Liver (tissue), 9 donors: ENCODE results near the gene ANKMY2. TPM values are rescaled to one million over a fixed set of nuclear protein-coding genes. Genes with fewer than 3 reads are reported as not detected.
A peak's percentile ranks its signal among the peaks of the same experiment; 100 is the strongest.

Experiments used
- DNase-seq: peaks from one replicate; pipeline ENCODE4 v3.0.0-alpha.2; 2017; ENCODE audit warnings: low spot score
- H3K27ac ChIP-seq, 2 donors: one replicate each; pipeline ENCODE4 v1.7.0; 2013; ENCODE audit warnings: inconsistent platforms in 2 of 2, low read length in 2 of 2, control low read depth in 1 of 2, low read depth in 1 of 2, mild to moderate bottlenecking in 1 of 2
- H3K27me3 ChIP-seq, 4 donors: one replicate each; pipeline versions ENCODE4 v1.6.1 to v1.7.0; 2013; ENCODE audit warnings: low read length in 3 of 4, inconsistent platforms in 1 of 4, mild to moderate bottlenecking in 1 of 4, moderate library complexity in 1 of 4; ENCODE audit not compliant: control insufficient read depth in 4 of 4, insufficient read depth in 4 of 4
- H3K36me3 ChIP-seq, 4 donors: one replicate each; pipeline versions ENCODE4 v1.6.1 to v1.7.0; 2013; ENCODE audit warnings: low read length in 3 of 4, mild to moderate bottlenecking in 3 of 4, low read depth in 1 of 4, moderate library complexity in 1 of 4; ENCODE audit not compliant: control insufficient read depth in 4 of 4, insufficient read depth in 3 of 4
- H3K4me1 ChIP-seq, 4 donors: one replicate each; pipeline versions ENCODE4 v1.6.1 to v1.7.0; 2013; ENCODE audit warnings: low read length in 3 of 4, mild to moderate bottlenecking in 3 of 4, moderate library complexity in 1 of 4; ENCODE audit not compliant: control insufficient read depth in 4 of 4, insufficient read depth in 4 of 4
- H3K4me3 ChIP-seq, 3 donors: one replicate each; pipeline versions ENCODE4 v1.6.1 to v1.7.0; 2013; ENCODE audit warnings: low read length in 3 of 3, control low read depth in 1 of 3, low read depth in 1 of 3, mild to moderate bottlenecking in 1 of 3
- H3K9ac ChIP-seq, 2 donors: one replicate each; pipeline ENCODE4 v1.7.0; 2013; ENCODE audit warnings: low read length in 2 of 2, mild to moderate bottlenecking in 2 of 2, moderate library complexity in 2 of 2, control low read depth in 1 of 2, low read depth in 1 of 2
- H3K9me3 ChIP-seq, 4 donors: one replicate each; pipeline versions ENCODE4 v1.6.1 to v1.7.0; 2013; ENCODE audit warnings: low read length in 3 of 4; ENCODE audit not compliant: control insufficient read depth in 4 of 4
- ATF3 ChIP-seq: IDR thresholded peaks from 2 replicates; pipeline ENCODE4 v1.6.1; 2016; ENCODE audit warnings: antibody characterized with exemption
- CTCF ChIP-seq: fragments of 150-350 bp; IDR thresholded peaks from 2 replicates; pipeline ENCODE4 v1.5.1; 2017; ENCODE audit warnings: improper control_type of control experiment, low read depth, low read length; ENCODE audit not compliant: missing input control
- EGR1 ChIP-seq, 2 donors: IDR thresholded peaks; 2 replicates each; pipeline ENCODE4 v1.6.1; 2016 to 2018; ENCODE audit warnings: antibody characterized with exemption in 2 of 2, low read depth in 2 of 2
- FOXA1 ChIP-seq: IDR thresholded peaks from 2 replicates; pipeline ENCODE4 v1.6.1; 2016; ENCODE audit warnings: antibody characterized with exemption
- FOXA2 ChIP-seq: IDR thresholded peaks from 2 replicates; pipeline ENCODE4 v1.6.1; 2016; ENCODE audit warnings: antibody characterized with exemption
- GABPA ChIP-seq, 2 donors: IDR thresholded peaks in 1 of 2; conservative IDR thresholded peaks in 1 of 2; 2 replicates each; pipeline ENCODE4 v1.6.1; 2016; ENCODE audit warnings: antibody characterized with exemption in 2 of 2, mild to moderate bottlenecking in 1 of 2, moderate library complexity in 1 of 2
- HNF4A ChIP-seq, 2 donors: conservative IDR thresholded peaks; 2 replicates each; pipeline ENCODE4 v1.6.1; 2016; ENCODE audit warnings: antibody characterized with exemption in 2 of 2, mild to moderate bottlenecking in 2 of 2
- HNF4G ChIP-seq: IDR thresholded peaks from 2 replicates; pipeline ENCODE4 v1.6.1; 2016; ENCODE audit warnings: antibody characterized with exemption
- JUND ChIP-seq, 2 donors: IDR thresholded peaks; 2 replicates each; pipeline ENCODE4 v1.6.1; 2016; ENCODE audit warnings: antibody characterized with exemption in 2 of 2
- NR2F2 ChIP-seq: IDR thresholded peaks from 2 replicates; pipeline ENCODE4 v1.6.1; 2016; ENCODE audit warnings: antibody characterized with exemption
- RAD21 ChIP-seq, 2 donors: IDR thresholded peaks; 2 replicates each; pipeline ENCODE4 v1.6.1; 2016; ENCODE audit warnings: antibody characterized with exemption in 2 of 2, mild to moderate bottlenecking in 2 of 2
- RXRA ChIP-seq, 2 donors: IDR thresholded peaks; 2 replicates each; pipeline ENCODE4 v1.6.1; 2017 to 2018; ENCODE audit warnings: antibody characterized with exemption in 2 of 2, mild to moderate bottlenecking in 1 of 2
- SP1 ChIP-seq: IDR thresholded peaks from 2 replicates; pipeline ENCODE4 v1.6.1; 2018; ENCODE audit warnings: antibody characterized with exemption, mild to moderate bottlenecking
- TAF1 ChIP-seq: conservative IDR thresholded peaks from 2 replicates; pipeline ENCODE4 v1.6.1; 2016; ENCODE audit warnings: antibody characterized with exemption, mild to moderate bottlenecking
- YY1 ChIP-seq: IDR thresholded peaks from 2 replicates; pipeline ENCODE4 v1.6.1; 2016; ENCODE audit warnings: antibody characterized with exemption, mild to moderate bottlenecking
- ZBTB33 ChIP-seq: IDR thresholded peaks from 2 replicates; pipeline ENCODE4 v1.6.1; 2016; ENCODE audit warnings: antibody characterized with exemption
- WGBS: extraction: QIAGEN DNeasy Blood & Tissue Kit; methylation state at CpG from one replicate; pipeline ENCODE4 v1.1.7; 2013; 5-methylcytosine and 5-hydroxymethylcytosine counted together
- polyA plus RNA-seq, 2 donors: library from polyadenylated mRNA; stranded (reverse) in 1 of 2; unstranded in 1 of 2; fragments of 200-250 nt in 1 of 2; fragments of >200 nt in 1 of 2; fragmentation: Nextera tagmentation in 1 of 2; extraction: Ambion mirVana in 1 of 2; gene quantifications; one replicate each; pipeline versions ENCODE4 v1.2.1 to v1.2.3, GENCODE V29; 2013 to 2015
- total RNA-seq, 2 donors: library from RNA; depleted of rRNA; stranded (reverse); fragments of >200 nt; gene quantifications; one replicate each; pipeline ENCODE4 v1.2.3, GENCODE V29; 2014
- TF ChIP-seq, protein P1 (sequence below): IDR thresholded peaks from 2 replicates; pipeline ENCODE4 v1.6.1; 2016; ENCODE audit warnings: antibody characterized with exemption
- donor health status: healthy.
- donor health status: healthy.
- donor health status: healthy.
- donor health status: healthy.
- donor health status: healthy.

The ANKMY2 gene
- total and polyA plus RNA-seq, 4 donors: 2.7 to 11.4 (median 5.4) TPM

- peaks cover 0 to 4% (median under 1%) of the 10 kb centered on the region in 4 donors for H3K36me3 ChIP-seq
- WGBS: 83% methylated on average over 7 of the region's 7 CpGs
- H3K4me3 ChIP-seq: no peak overlapping the region
- DNase-seq: no peak
- H3K4me1 ChIP-seq: peaks cover 0 to 7% (median 3%) of the 10 kb centered on the region in 4 donors
- peak in 1 of 2 donors; percentile 22 for TF ChIP-seq RXRA (IDR thresholded peaks at IDR 0.05)
- no peak for TF ChIP-seq TAF1
- TF ChIP-seq HNF4A (conservative IDR thresholded peaks at IDR 0.05): peak; percentile 33 to 65
- no peak for TF ChIP-seq GABPA (IDR thresholded peaks at IDR 0.05 in 1 of 2, conservative IDR thresholded peaks at IDR 0.05 in 1 of 2)
- no peaks in the 10 kb centered on the region for H3K9me3 ChIP-seq
- no peak overlapping the region for H3K9ac ChIP-seq
- H3K27me3 ChIP-seq: no peaks in the 10 kb centered on the region
- H3K27ac ChIP-seq: no peak overlapping the region
Measured at GRCh38 chr7:16638282-16639280, 7.0 kb downstream of the ANKMY2 start.

DNA sequence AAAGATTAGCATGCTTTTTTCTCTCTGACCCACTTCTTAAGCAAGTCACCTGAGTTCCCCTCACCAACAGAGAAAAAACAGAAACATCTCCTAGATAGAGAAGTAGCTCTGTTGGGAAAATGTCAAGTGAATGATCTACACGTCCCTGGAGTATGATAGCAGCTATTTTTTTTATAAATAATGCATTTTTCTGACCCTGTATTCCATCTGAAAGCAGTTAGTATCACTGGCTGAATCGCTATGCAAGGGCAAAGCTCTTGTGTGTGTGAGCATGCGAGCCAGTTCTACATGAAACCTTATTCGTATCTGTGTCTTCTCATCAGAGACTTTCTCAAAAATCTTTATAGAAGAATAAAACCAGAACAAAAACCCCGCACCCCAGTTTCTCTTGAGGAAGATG lies 8.2 kb downstream of the ANKMY2 start:
- DNase-seq: no peak
- no peak overlapping the region for H3K27ac ChIP-seq
- TF ChIP-seq RAD21 (IDR thresholded peaks at IDR 0.05) (no peak), GABPA (IDR thresholded peaks at IDR 0.05 in 1 of 2, conservative IDR thresholded peaks at IDR 0.05 in 1 of 2) (no peak), RXRA (IDR thresholded peaks at IDR 0.05) (no peak), HNF4G (no peak), TAF1 (no peak), ATF3 (no peak), FOXA1 (no peak), SP1 (no peak)
- WGBS: 89% methylated on average over 5 of the region's 5 CpGs
- peaks cover 0 to 4% (median under 1%) of the 10 kb centered on the region in 4 donors for H3K36me3 ChIP-seq
- no peak overlapping the region for H3K4me3 ChIP-seq
- H3K9ac ChIP-seq: no peak overlapping the region
- H3K4me1 ChIP-seq: peaks cover 0 to 7% (median 2%) of the 10 kb centered on the region in 4 donors
- no peaks in the 10 kb centered on the region for H3K27me3 ChIP-seq
- H3K9me3 ChIP-seq: no peaks in the 10 kb centered on the region

GRCh38 chr7:16636555-16637101 lies 8.9 kb downstream of the ANKMY2 start:
- Histone ChIP-seq H3K27me3 (no peaks in the 10 kb centered on the region), H3K9ac (no peak overlapping the region), H3K36me3 (peaks cover 0 to 4% (median under 1%) of the 10 kb centered on the region in 4 donors), H3K9me3 (no peaks in the 10 kb centered on the region), H3K27ac (no peak overlapping the region), H3K4me1 (peaks cover 0 to 7% (median 2%) of the 10 kb centered on the region in 4 donors), H3K4me3 (no peak overlapping the region)
- DNase-seq: no peak
- WGBS: 92% methylated on average over 1 of the region's 1 CpG
- no peak for TF ChIP-seq ATF3
- TF ChIP-seq YY1: no peak
- TF ChIP-seq HNF4G: no peak
- TF ChIP-seq NR2F2: no peak
- no peak for TF ChIP-seq RXRA (IDR thresholded peaks at IDR 0.05)
- TF ChIP-seq CTCF: no peak
- TF ChIP-seq ZBTB33: no peak
- TF ChIP-seq RAD21 (IDR thresholded peaks at IDR 0.05): no peak
- no peak for TF ChIP-seq HNF4A (conservative IDR thresholded peaks at IDR 0.05)
- TF ChIP-seq, protein P1, sequence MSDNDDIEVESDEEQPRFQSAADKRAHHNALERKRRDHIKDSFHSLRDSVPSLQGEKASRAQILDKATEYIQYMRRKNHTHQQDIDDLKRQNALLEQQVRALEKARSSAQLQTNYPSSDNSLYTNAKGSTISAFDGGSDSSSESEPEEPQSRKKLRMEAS: no peak
- no peak for TF ChIP-seq SP1
- no peak for TF ChIP-seq EGR1 (IDR thresholded peaks at IDR 0.05; ENCODE audit: low read depth in 2 of 2)
- no peak for TF ChIP-seq TAF1
- TF ChIP-seq FOXA1: no peak
- no peak for TF ChIP-seq JUND (IDR thresholded peaks at IDR 0.05)
- TF ChIP-seq GABPA (IDR thresholded peaks at IDR 0.05 in 1 of 2, conservative IDR thresholded peaks at IDR 0.05 in 1 of 2): no peak
- no peak for TF ChIP-seq FOXA2
